Transverse colon (tissue), 4 donors: ENCODE results near the gene SIK3. TPM values are rescaled to one million over a fixed set of nuclear protein-coding genes. Genes with fewer than 3 reads are reported as not detected.

ENCODE experiments used
- DNase-seq: peaks from one replicate; pipeline ENCODE4 v3.0.0-alpha.2; 2019
- H3K27ac ChIP-seq, 4 donors: fragments of 200-600 bp; sonication (generic); 2 replicates each; pipeline ENCODE4 v1.5.1; 2016 to 2018; ENCODE audit warnings: inconsistent platforms in 4 of 4
- H3K27me3 ChIP-seq: fragments of 200-600 bp; sonication (generic); 2 replicates; pipeline ENCODE4 v1.5.1; 2017; ENCODE audit warnings: inconsistent platforms
- H3K36me3 ChIP-seq, 4 donors: fragments of 200-600 bp; sonication (generic); 2 replicates each; pipeline ENCODE4 v1.5.1; 2017 to 2019; ENCODE audit warnings: inconsistent platforms in 4 of 4
- H3K4me1 ChIP-seq, 4 donors: fragments of 200-600 bp; sonication (generic); 2 replicates each; pipeline ENCODE4 v1.5.1; 2017 to 2020; ENCODE audit warnings: inconsistent platforms in 4 of 4
- H3K4me3 ChIP-seq, 4 donors: fragments of 200-600 bp; sonication (generic); 1 replicate in 1 of 4; 2 replicates in 3 of 4; pipeline versions ENCODE4 v1.5.1 to v1.6.1; 2017 to 2019; ENCODE audit warnings: inconsistent platforms in 4 of 4
- H3K9me3 ChIP-seq, 2 donors: fragments of 200-600 bp; sonication (generic); 2 replicates each; pipeline ENCODE4 v1.5.1; 2017 to 2019; ENCODE audit warnings: inconsistent platforms in 2 of 2
- EP300 ChIP-seq: sonication (generic); formaldehyde crosslinking; IDR thresholded peaks from one replicate; pipeline ENCODE4 v1.6.1; 2017; ENCODE audit warnings: antibody characterized with exemption, low read depth
- POLR2A ChIP-seq: fragments of 450-650 bp; IDR thresholded peaks from one replicate; pipeline ENCODE4 v1.6.1; 2016; ENCODE audit warnings: antibody characterized with exemption, mild to moderate bottlenecking, moderate library complexity
- POLR2AphosphoS5 ChIP-seq, 3 donors: sonication (generic); formaldehyde crosslinking; IDR thresholded peaks; one replicate each; pipeline ENCODE4 v1.6.1; 2016; ENCODE audit warnings: antibody characterized with exemption in 3 of 3
- WGBS, 2 donors: methylation state at CpG; one replicate each; pipeline ENCODE4 v1.1.5; 2018; ENCODE audit warnings: low coverage in 1 of 2; 5-methylcytosine and 5-hydroxymethylcytosine counted together
- in situ Hi-C, 4 donors: fragments of 200-750 bp; cut with MboI; loops; one replicate each; pipeline versions ENCODE4 v1.15.0 to v1.15.1; 2017; ENCODE audit warnings: low sequenced_read_pairs in 3 of 4, low pct_ligation_motif_present in 1 of 4, low pct_unique_long_range_greater_than_20kb in 1 of 4
- intact Hi-C: fragments of 100-400 bp; cut with DNase I; formaldehyde crosslinking; loops from one replicate; pipeline ENCODE4 v1.15.1; 2023; ENCODE audit warnings: low total_unique reads
- total RNA-seq, 4 donors: library from RNA; depleted of rRNA; stranded (reverse); fragments of >200 nt; gene quantifications; one replicate each; pipeline ENCODE4 v1.1.0, GENCODE V29; 2016
- TF ChIP-seq, protein P1 (sequence below), 5 experiments: fragments of 200-600 bp in 3 of 5; fragments of 450-650 bp in 2 of 5; sonication (generic) in 3 of 5; IDR thresholded peaks; 1 replicate in 2 of 5; 2 replicates in 3 of 5; pipeline ENCODE4 v1.5.1; 2016 to 2017; ENCODE audit warnings: antibody characterized with exemption in 5 of 5, inconsistent platforms in 3 of 5, mild to moderate bottlenecking in 2 of 5, moderate library complexity in 1 of 5

The SIK3 gene
- total RNA-seq, 4 donors from 2014 or later: 35.6 to 68.6 (median 38.9) TPM

GRCh38 chr11:117016747-117017146, 81.5 kb downstream of the SIK3 start:
- Histone ChIP-seq H3K36me3 (no peaks in the 10 kb centered on the region), H3K9me3 (no peaks in the 10 kb centered on the region), H3K4me1 (peaks cover 18 to 40% (median 19%) of the 10 kb centered on the region in 4 donors), H3K4me3 (no peak overlapping the region), H3K27me3 (no peaks in the 10 kb centered on the region), H3K27ac (no peak overlapping the region)
- no peak for TF ChIP-seq POLR2A
- TF ChIP-seq EP300: no peak
- TF ChIP-seq POLR2AphosphoS5 (IDR thresholded peaks at IDR 0.05): no peak
- TF ChIP-seq, protein P1, sequence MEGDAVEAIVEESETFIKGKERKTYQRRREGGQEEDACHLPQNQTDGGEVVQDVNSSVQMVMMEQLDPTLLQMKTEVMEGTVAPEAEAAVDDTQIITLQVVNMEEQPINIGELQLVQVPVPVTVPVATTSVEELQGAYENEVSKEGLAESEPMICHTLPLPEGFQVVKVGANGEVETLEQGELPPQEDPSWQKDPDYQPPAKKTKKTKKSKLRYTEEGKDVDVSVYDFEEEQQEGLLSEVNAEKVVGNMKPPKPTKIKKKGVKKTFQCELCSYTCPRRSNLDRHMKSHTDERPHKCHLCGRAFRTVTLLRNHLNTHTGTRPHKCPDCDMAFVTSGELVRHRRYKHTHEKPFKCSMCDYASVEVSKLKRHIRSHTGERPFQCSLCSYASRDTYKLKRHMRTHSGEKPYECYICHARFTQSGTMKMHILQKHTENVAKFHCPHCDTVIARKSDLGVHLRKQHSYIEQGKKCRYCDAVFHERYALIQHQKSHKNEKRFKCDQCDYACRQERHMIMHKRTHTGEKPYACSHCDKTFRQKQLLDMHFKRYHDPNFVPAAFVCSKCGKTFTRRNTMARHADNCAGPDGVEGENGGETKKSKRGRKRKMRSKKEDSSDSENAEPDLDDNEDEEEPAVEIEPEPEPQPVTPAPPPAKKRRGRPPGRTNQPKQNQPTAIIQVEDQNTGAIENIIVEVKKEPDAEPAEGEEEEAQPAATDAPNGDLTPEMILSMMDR (IDR thresholded peaks at IDR 0.05): no peak
- 93 to 100% methylated on average over 4 of the region's 4 CpGs for WGBS, 2 donors
- in situ Hi-C loops: no loop called here
- no peak for DNase-seq
- intact Hi-C loops: no loop called here

GRCh38 chr11:117016246-117016645, 82.0 kb downstream of the SIK3 start:
- TF ChIP-seq EP300 (no peak), POLR2AphosphoS5 (IDR thresholded peaks at IDR 0.05) (no peak), POLR2A (no peak)
- TF ChIP-seq, protein P1 (IDR thresholded peaks at IDR 0.05): no peak
- DNase-seq: no peak
- 93 to 98% methylated on average over 3 to 6 of the region's 6 CpGs for WGBS, 2 donors
- H3K4me1 ChIP-seq: peaks cover 14 to 36% (median 17%) of the 10 kb centered on the region in 4 donors
- H3K27me3 ChIP-seq: no peaks in the 10 kb centered on the region
- H3K9me3 ChIP-seq: no peaks in the 10 kb centered on the region
- no peak overlapping the region for H3K27ac ChIP-seq
- no peaks in the 10 kb centered on the region for H3K36me3 ChIP-seq
- in situ Hi-C loops: no loop called here
- intact Hi-C loops: no loop called here
- H3K4me3 ChIP-seq: no peak overlapping the region

DNA sequence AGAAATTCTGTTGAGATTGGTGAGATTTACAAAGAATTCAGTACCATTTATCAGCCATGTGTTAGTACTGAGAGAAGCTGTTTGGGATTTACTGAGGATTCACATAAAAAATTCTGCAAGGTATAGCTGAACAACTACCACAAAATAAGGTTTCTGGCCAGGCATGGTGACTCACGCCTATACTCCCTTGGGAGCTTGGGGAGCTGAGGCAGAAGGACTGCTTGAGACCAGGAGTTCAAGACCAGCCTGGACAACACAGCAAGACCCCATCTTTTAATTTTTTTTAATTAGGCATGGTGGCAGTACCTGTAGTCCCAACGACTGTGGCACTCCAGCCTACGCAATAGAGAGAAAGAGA, 86.7 kb downstream of the SIK3 start:
- Histone ChIP-seq H3K4me1 (peaks cover 0 to 19% (median 4%) of the 10 kb centered on the region in 4 donors), H3K4me3 (no peak overlapping the region), H3K27ac (peak overlapping the region in 1 of 4 donors; percentile 31), H3K27me3 (no peaks in the 10 kb centered on the region), H3K36me3 (no peaks in the 10 kb centered on the region), H3K9me3 (no peaks in the 10 kb centered on the region)
- intact Hi-C loops (no loop called here), in situ Hi-C loops (no loop called here)
- DNase-seq: no peak
- WGBS, 2 donors: 85% methylated on average over 3 of the region's 3 CpGs; no CpG with 5 or more reads in 1 of the 2 donors
- TF ChIP-seq POLR2A (no peak), EP300 (no peak), POLR2AphosphoS5 (IDR thresholded peaks at IDR 0.05) (no peak)
- TF ChIP-seq, protein P1 (IDR thresholded peaks at IDR 0.05): no peak

DNA sequence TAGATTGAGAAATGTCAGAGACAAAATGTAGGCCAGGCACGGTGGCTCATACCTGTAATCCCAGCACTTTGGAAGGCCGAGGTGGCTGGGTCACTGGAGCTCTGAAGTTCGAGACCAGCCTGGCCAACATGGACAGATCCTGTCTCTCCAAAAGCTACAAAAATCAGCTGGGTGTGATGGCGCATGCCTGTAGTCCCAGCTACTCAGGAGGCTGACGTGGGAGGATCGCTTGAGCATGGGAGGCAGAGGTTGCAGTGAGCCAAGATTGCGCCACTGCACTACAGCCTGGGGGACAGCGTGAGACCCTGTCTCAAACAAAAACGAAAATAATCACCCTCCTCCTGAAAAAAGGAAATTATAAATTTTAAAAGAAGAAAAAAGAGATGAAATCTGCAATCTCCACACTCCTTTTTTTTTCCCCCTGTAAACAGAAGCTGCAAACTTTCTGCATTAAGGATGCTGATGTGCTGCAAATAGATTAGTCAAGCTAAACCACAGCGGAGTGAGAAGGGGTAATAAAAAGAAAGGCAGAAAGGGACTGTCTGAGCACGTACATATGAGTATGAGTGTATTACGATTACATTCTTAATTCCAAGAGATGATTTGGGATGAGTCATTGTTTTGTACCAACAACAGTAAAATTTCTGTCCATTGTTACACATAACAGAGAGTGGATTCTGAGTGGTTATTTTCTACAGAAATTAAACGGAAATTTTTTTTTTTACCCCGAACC, 87.3 kb downstream of the SIK3 start:
- Histone ChIP-seq H3K4me1 (peaks cover 0 to 25% (median 4%) of the 10 kb centered on the region in 4 donors), H3K27ac (peak overlapping the region in 1 of 4 donors; percentile 31), H3K27me3 (no peaks in the 10 kb centered on the region), H3K9me3 (no peaks in the 10 kb centered on the region), H3K36me3 (no peaks in the 10 kb centered on the region), H3K4me3 (no peak overlapping the region)
- in situ Hi-C loops (no loop called here), intact Hi-C loops (no loop called here)
- DNase-seq: no peak
- TF ChIP-seq EP300: no peak
- TF ChIP-seq, protein P1 (IDR thresholded peaks at IDR 0.05): no peak
- TF ChIP-seq POLR2AphosphoS5 (IDR thresholded peaks at IDR 0.05): no peak
- no peak for TF ChIP-seq POLR2A
- WGBS, 2 donors: 63 to 77% methylated on average over 6 to 14 of the region's 14 CpGs
